Keratinocyte (primary cell): ENCODE measurements around the gene CNPPD1. TPM values are rescaled to one million over a fixed set of nuclear protein-coding genes. Genes with fewer than 3 reads are reported as not detected.

Source experiments
- DNase-seq: peaks from one replicate; pipeline ENCODE4 v3.0.0-alpha.2; 2011; ENCODE audit warnings: low read depth, missing footprints, low spot score
- FAIRE-seq: peaks from 2 replicates; lab custom pipeline; 2011; peaks lifted over from hg19 to GRCh38; lab: Jason Lieb, UNC
- H2AFZ ChIP-seq: 2 replicates; pipeline ENCODE4 v1.6.0; 2012; ENCODE audit warnings: low read length, control low read depth, inconsistent platforms; ENCODE audit not compliant: control insufficient read depth
- H3K27ac ChIP-seq: 2 replicates; pipeline ENCODE4 v1.5.1; 2011; ENCODE audit warnings: low read length; ENCODE audit not compliant: control insufficient read depth, insufficient read depth
- H3K27me3 ChIP-seq: 3 replicates; pipeline ENCODE4 v1.6.0; 2011; ENCODE audit warnings: low read length; ENCODE audit not compliant: control insufficient read depth, insufficient read depth; ENCODE audit errors: extremely low read depth
- H3K36me3 ChIP-seq, 2 experiments: 2 replicates in 1 of 2; 3 replicates in 1 of 2; pipeline ENCODE4 v1.5.1; 2011; ENCODE audit warnings: low read length in 2 of 2, mild to moderate bottlenecking in 1 of 2; ENCODE audit not compliant: control insufficient read depth in 2 of 2, insufficient read depth in 2 of 2; ENCODE audit errors: extremely low read depth in 1 of 2
- H3K4me1 ChIP-seq: 3 replicates; pipeline ENCODE4 v1.5.1; 2011; ENCODE audit warnings: low read length; ENCODE audit not compliant: control insufficient read depth, insufficient read depth; ENCODE audit errors: extremely low read depth
- H3K4me2 ChIP-seq: 3 replicates; pipeline ENCODE4 v1.6.0; 2011; ENCODE audit warnings: low read depth, low read length; ENCODE audit not compliant: control insufficient read depth, insufficient read depth; ENCODE audit errors: extremely low read depth
- H3K4me3 ChIP-seq, 3 experiments: fragments of 200-600 bp in 1 of 3; sonication (generic) in 1 of 3; 2 replicates in 2 of 3; 3 replicates in 1 of 3; pipeline ENCODE4 v1.5.1; 2011 to 2016; ENCODE audit warnings: low read length in 3 of 3, mild to moderate bottlenecking in 3 of 3, control low read depth in 2 of 3, inconsistent platforms in 1 of 3, low read depth in 1 of 3, mixed read lengths in 1 of 3, mixed run types in 1 of 3, moderate library complexity in 1 of 3; ENCODE audit not compliant: control insufficient read depth in 2 of 3, insufficient read depth in 2 of 3; ENCODE audit errors: extremely low read depth in 1 of 3
- H3K79me2 ChIP-seq: 2 replicates; pipeline ENCODE4 v1.6.0; 2012; ENCODE audit warnings: low read length; ENCODE audit not compliant: control insufficient read depth, insufficient read depth
- H3K9ac ChIP-seq: 3 replicates; pipeline ENCODE4 v1.6.0; 2011; ENCODE audit warnings: low read length; ENCODE audit not compliant: control insufficient read depth, insufficient read depth; ENCODE audit errors: extremely low read depth
- H3K9me1 ChIP-seq: 3 replicates; pipeline ENCODE4 v1.6.0; 2011; ENCODE audit warnings: low read length; ENCODE audit not compliant: control insufficient read depth, insufficient read depth; ENCODE audit errors: extremely low read depth
- H3K9me3 ChIP-seq: 2 replicates; pipeline ENCODE4 v1.5.1; 2012; ENCODE audit warnings: low read depth, low read length; ENCODE audit not compliant: control insufficient read depth
- H4K20me1 ChIP-seq: 3 replicates; pipeline ENCODE4 v1.6.0; 2011; ENCODE audit warnings: low read length; ENCODE audit not compliant: control insufficient read depth, insufficient read depth; ENCODE audit errors: extremely low read depth
- CTCF ChIP-seq, 3 experiments: IDR thresholded peaks in 1 of 3; conservative IDR thresholded peaks in 1 of 3; optimal IDR thresholded peaks in 1 of 3; 2 replicates in 2 of 3; 3 replicates in 1 of 3; pipeline versions ENCODE3 to v1.5.1; 2011; ENCODE audit warnings: low read length in 3 of 3, mild to moderate bottlenecking in 3 of 3, moderate library complexity in 2 of 3, control low read depth in 1 of 3, inconsistent platforms in 1 of 3; ENCODE audit not compliant: insufficient read depth in 2 of 3; ENCODE audit errors: extremely low read depth in 1 of 3
- EZH2 ChIP-seq: IDR thresholded peaks from one replicate; pipeline ENCODE4 v1.6.1; 2012; ENCODE audit warnings: inconsistent platforms, mild to moderate bottlenecking, low read length, moderate library complexity
- dilution Hi-C: fragments of 300-500 bp; cut with MboI; formaldehyde crosslinking; loops from one replicate; pipeline ENCODE4 v1.7.0; 2020; ENCODE audit warnings: low sequenced_read_pairs; ENCODE audit not compliant: extremely low pct_ligation_motif_present
- polyA plus RNA-seq, 5 experiments: library from polyadenylated mRNA; depleted of rRNA in 3 of 5; stranded (reverse) in 3 of 5; stranded (forward) in 1 of 5; unstranded in 1 of 5; fragments of >200 nt; gene quantifications; 1 replicate in 1 of 5; 2 replicates in 3 of 5; 3 replicates in 1 of 5; pipeline versions ENCODE4 v1.2.1 to v1.2.3, GENCODE V29; 2011 to 2012; ENCODE audit warnings: missing spikeins in 2 of 5, low read depth in 1 of 5, low replicate concordance in 1 of 5

Gene CNPPD1
- polyA plus RNA-seq, 1 donor (not counting 4 experiments of a cell fraction or from before 2014, with no cell fraction given), result 26.1 TPM

- no peak overlapping the region for H3K27ac ChIP-seq
- no peak for FAIRE-seq
- peaks cover 9% of the 10 kb centered on the region for H3K4me1 ChIP-seq
- dilution Hi-C loops, result no loop called here
- TF ChIP-seq CTCF (optimal IDR thresholded peaks at IDR 0.05 in 1 of 3, IDR thresholded peaks at IDR 0.05 in 1 of 3, conservative IDR thresholded peaks at IDR 0.05 in 1 of 3; ENCODE audit: extremely low read depth in 1 of 3, insufficient read depth in 2 of 3, low read length in 3 of 3) (no peak), EZH2 (no peak)
- H3K9me3 ChIP-seq, result no peaks in the 10 kb centered on the region
- no peak for DNase-seq
- H3K9me1 ChIP-seq, result peaks cover 2% of the 10 kb centered on the region
- H3K27me3 ChIP-seq, result no peaks in the 10 kb centered on the region
- H3K4me2 ChIP-seq, result no peak overlapping the region
- H4K20me1 ChIP-seq, result no peaks in the 10 kb centered on the region
- H2AFZ ChIP-seq, result no peak overlapping the region
- H3K79me2 ChIP-seq, result peaks cover 11% of the 10 kb centered on the region
- peaks cover 21 to 29% of the 10 kb centered on the region in 2 experiments for H3K36me3 ChIP-seq
- H3K9ac ChIP-seq, result no peak overlapping the region
- no peak overlapping the region for H3K4me3 ChIP-seq
Observed at GRCh38 chr2:219182331-219183150, 5.8 kb upstream of the CNPPD1 start.

- Histone ChIP-seq H3K79me2 (peaks cover 11% of the 10 kb centered on the region), H3K4me3 (no peak overlapping the region), H3K4me1 (peaks cover 12% of the 10 kb centered on the region), H3K4me2 (no peak overlapping the region), H3K9me3 (no peaks in the 10 kb centered on the region), H2AFZ (no peak overlapping the region), H3K9me1 (peaks cover 2% of the 10 kb centered on the region), H4K20me1 (no peaks in the 10 kb centered on the region), H3K36me3 (peaks cover 21 to 29% of the 10 kb centered on the region in 2 experiments), H3K27ac (no peak overlapping the region), H3K9ac (no peak overlapping the region), H3K27me3 (no peaks in the 10 kb centered on the region)
- FAIRE-seq (no peak), DNase-seq (no peak)
- TF ChIP-seq EZH2, result no peak
- TF ChIP-seq CTCF (optimal IDR thresholded peaks at IDR 0.05 in 1 of 3, IDR thresholded peaks at IDR 0.05 in 1 of 3, conservative IDR thresholded peaks at IDR 0.05 in 1 of 3; ENCODE audit: extremely low read depth in 1 of 3, insufficient read depth in 2 of 3, low read length in 3 of 3), result no peak
- dilution Hi-C loops, result no loop called here
Observed at GRCh38 chr2:219181531-219181930, 4.8 kb upstream of the CNPPD1 start.
